BLaER1 treated with 17β-estradiol and CSF1 and Interleukin-3, amounts not matched to agents 10 nM and 100 nM (cell line): ENCODE measurements around the gene RPP30.
A peak's percentile ranks its signal among the peaks of the same experiment; 100 is the strongest.

ENCODE experiments used
- H3K27ac ChIP-seq, 11 experiments: shearing (Covaris generic); formaldehyde crosslinking; 2 replicates each; pipeline ENCODE4 v1.8.1; 2022
- H3K27me3 ChIP-seq, 11 experiments: shearing (Covaris generic); formaldehyde crosslinking; 2 replicates each; pipeline ENCODE4 v1.8.1; 2022
- H3K36me3 ChIP-seq, 11 experiments: shearing (Covaris generic); formaldehyde crosslinking; 2 replicates each; pipeline ENCODE4 v1.8.1; 2022
- H3K4me1 ChIP-seq, 10 experiments: shearing (Covaris generic); formaldehyde crosslinking; 2 replicates each; pipeline ENCODE4 v1.8.1; 2022
- H3K4me2 ChIP-seq, 11 experiments: shearing (Covaris generic); formaldehyde crosslinking; 2 replicates each; pipeline ENCODE4 v1.8.1; 2022
- H3K4me3 ChIP-seq, 10 experiments: shearing (Covaris generic); formaldehyde crosslinking; 2 replicates each; pipeline ENCODE4 v1.8.1; 2022
- H3K9ac ChIP-seq, 11 experiments: shearing (Covaris generic); formaldehyde crosslinking; 2 replicates each; pipeline ENCODE4 v1.8.1; 2022
- H3K9me3 ChIP-seq, 11 experiments: shearing (Covaris generic); formaldehyde crosslinking; replicated peaks in 1 of 11; 2 replicates each; pipeline ENCODE4 v1.8.1; 2022
- H4K20me1 ChIP-seq, 11 experiments: shearing (Covaris generic); formaldehyde crosslinking; 2 replicates each; pipeline ENCODE4 v1.8.1; 2022
- Cebpa-rat ChIP-seq, 11 experiments: shearing (Covaris generic); IDR thresholded peaks; 2 replicates each; pipeline ENCODE4 v1.8.1; 2022

The RPP30 gene

DNA sequence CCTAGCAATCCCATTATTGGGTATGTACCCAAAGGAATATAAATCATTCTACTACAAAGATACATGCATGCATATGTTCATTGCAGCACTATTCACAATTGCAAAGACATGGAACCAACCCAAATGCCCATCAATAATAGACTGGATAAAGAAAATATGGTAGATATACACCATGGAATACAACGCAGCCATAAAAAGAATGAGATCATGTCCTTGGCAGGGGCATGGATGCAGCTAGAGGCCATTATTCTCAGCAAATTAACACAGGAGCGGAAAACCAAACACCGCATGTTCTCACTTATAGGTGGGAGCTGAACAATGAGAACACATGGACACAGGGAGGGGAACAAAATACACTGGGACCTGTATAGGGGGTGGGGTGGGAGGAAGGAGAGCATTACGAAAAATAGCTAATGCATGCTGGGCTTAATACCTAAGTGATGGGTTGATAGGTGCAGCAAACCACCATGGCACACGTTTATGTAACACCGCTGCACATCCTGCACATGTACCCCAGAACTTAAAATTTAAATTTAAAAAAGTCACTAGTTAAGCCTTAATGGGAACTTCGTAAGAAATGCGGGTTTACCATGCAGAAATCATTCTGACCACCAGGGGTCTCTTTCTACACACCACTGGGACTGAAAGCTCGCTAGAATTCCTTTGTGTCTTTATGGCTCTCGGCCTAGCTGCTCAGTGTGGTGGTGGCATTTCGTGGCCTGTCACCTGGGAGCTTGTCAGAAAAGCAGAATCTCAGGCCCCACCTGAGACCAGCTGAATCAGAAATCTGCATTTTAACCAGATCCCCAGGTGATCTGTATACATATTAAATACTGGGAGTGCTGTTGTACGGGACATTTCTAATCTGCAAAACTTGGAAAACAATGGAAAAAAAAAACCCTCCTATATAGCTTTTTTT is 39.6 kb downstream of the RPP30 start:
- no peak for TF ChIP-seq Cebpa-rat (IDR thresholded peaks at IDR 0.05)
- H3K36me3 ChIP-seq, result peaks cover 0 to 23% (median 13%) of the 10 kb centered on the region in 11 experiments; a peak in 12 of 22 replicates
- peaks cover 0 to 11% (median 5%) of the 10 kb centered on the region in 10 experiments; a peak in 9 of 20 replicates for H3K4me1 ChIP-seq
- no peak overlapping the region for H3K9ac ChIP-seq
- H3K9me3 ChIP-seq, result 0 out of 22 replicates have a peak, but pooled peaks cover 0 to 10% (median 0%) of the 10 kb centered on the region in 11 experiments
- H3K27me3 ChIP-seq, result no peaks in the 10 kb centered on the region
- H3K27ac ChIP-seq, result no peak overlapping the region
- H3K4me3 ChIP-seq, result no peak overlapping the region
- 0 out of 22 replicates have a peak overlapping the region, but pooled peaks of 1 of the 11 experiments have one; percentile 13 for H3K4me2 ChIP-seq
- H4K20me1 ChIP-seq, result no peaks in the 10 kb centered on the region

GRCh38 chr10:90912174-90912573 is 40.4 kb downstream of the RPP30 start:
- Histone ChIP-seq H3K27me3 (no peaks in the 10 kb centered on the region), H3K4me1 (peaks cover 0 to 17% (median 5%) of the 10 kb centered on the region in 10 experiments; a peak in 9 of 20 replicates), H3K4me3 (no peak overlapping the region), H3K27ac (no peak overlapping the region), H3K36me3 (peaks cover 0 to 15% (median 8%) of the 10 kb centered on the region in 11 experiments; a peak in 12 of 22 replicates), H3K9ac (no peak overlapping the region), H3K9me3 (0 out of 22 replicates have a peak, but pooled peaks cover 0 to 10% (median 0%) of the 10 kb centered on the region in 11 experiments), H3K4me2 (no peak overlapping the region), H4K20me1 (no peaks in the 10 kb centered on the region)
- TF ChIP-seq Cebpa-rat (IDR thresholded peaks at IDR 0.05), result no peak

DNA sequence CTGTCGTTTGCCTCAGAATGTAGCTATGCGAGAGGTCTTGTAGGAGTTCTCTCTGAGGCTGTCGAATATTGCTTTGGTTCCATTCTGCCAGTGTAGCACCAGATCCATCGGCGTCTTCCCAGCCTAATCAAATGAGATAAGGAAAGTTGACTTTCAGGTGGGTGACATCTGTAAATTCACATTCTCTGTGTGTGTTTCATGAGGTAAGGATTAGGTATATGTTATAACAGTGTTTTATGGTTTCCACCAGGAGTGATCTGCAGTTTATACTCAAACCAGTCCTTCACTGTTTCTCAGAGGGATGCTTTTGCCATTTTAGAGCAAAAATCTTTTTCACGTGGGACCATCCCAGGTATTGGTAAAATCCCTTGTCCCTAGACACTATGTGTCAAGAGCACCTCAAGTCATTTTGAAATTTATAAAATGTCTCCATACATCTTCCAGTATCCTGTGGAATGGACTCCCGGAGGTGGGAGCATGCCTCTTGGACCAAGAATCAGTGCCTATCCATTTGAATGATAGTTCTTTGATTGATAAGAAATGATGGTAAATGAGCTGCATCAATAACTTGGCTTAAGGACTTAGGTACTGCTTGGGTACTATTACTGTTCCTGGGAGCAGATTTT is 41.2 kb downstream of the RPP30 start:
- Histone ChIP-seq H3K36me3 (peaks cover 0 to 7% (median 0%) of the 10 kb centered on the region in 11 experiments; a peak in 4 of 22 replicates), H3K9me3 (0 out of 22 replicates have a peak, but pooled peaks cover 0 to 10% (median 0%) of the 10 kb centered on the region in 11 experiments), H3K27me3 (no peaks in the 10 kb centered on the region), H3K4me2 (no peak overlapping the region), H3K27ac (no peak overlapping the region), H3K9ac (no peak overlapping the region), H3K4me3 (no peak overlapping the region), H3K4me1 (peaks cover 0 to 22% (median 5%) of the 10 kb centered on the region in 10 experiments; a peak in 11 of 20 replicates), H4K20me1 (no peaks in the 10 kb centered on the region)
- TF ChIP-seq Cebpa-rat (IDR thresholded peaks at IDR 0.05), result no peak

GRCh38 chr10:90913774-90914420 is 42.1 kb downstream of the RPP30 start:
- TF ChIP-seq Cebpa-rat (IDR thresholded peaks at IDR 0.05), result no peak
- Histone ChIP-seq H3K4me1 (peaks cover 0 to 22% (median 6%) of the 10 kb centered on the region in 10 experiments; a peak in 11 of 20 replicates), H3K4me2 (no peak overlapping the region), H3K9me3 (0 out of 22 replicates have a peak, but pooled peaks cover 0 to 9% (median 0%) of the 10 kb centered on the region in 11 experiments), H3K36me3 (no peaks in the 10 kb centered on the region), H3K27me3 (no peaks in the 10 kb centered on the region), H3K4me3 (no peak overlapping the region), H3K27ac (no peak overlapping the region), H3K9ac (no peak overlapping the region), H4K20me1 (no peaks in the 10 kb centered on the region)

DNA sequence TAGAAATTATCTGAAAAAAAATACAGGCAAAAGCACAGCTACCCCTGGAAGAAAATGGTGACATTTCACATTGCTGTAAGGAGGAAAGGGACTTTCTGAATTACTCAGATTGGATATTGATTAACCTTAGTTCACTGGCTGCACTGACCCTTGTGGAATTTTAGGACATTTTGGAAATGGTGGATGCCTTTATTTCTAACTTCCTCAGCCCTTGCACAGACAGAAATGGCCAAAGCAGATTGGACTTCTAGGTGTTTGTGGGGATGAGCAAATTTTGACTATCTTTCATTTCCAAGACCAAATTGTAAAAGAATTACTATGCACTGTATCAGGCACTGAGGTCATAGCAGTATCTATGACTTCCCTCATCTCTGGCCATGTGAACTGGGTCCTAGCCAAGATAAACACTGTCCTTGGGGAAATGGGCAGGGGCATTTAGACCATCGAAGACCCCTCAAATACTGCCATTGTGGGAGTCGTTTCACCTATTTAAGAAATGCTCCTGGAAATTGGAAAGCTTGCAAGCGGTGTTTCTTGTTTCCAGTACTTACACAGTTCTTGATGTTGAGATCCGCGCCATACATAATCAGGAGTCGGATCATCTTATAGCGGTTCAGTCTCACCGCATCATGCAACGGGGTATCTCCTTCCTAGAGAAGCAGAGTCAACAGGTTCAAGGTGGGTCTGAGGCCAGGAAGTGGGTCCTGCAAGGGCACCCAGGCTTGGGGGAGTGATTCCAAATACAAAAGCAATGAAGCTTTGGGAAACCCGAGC is 43.4 kb downstream of the RPP30 start:
- H4K20me1 ChIP-seq, result no peaks in the 10 kb centered on the region
- no peaks in the 10 kb centered on the region for H3K9me3 ChIP-seq

DNA sequence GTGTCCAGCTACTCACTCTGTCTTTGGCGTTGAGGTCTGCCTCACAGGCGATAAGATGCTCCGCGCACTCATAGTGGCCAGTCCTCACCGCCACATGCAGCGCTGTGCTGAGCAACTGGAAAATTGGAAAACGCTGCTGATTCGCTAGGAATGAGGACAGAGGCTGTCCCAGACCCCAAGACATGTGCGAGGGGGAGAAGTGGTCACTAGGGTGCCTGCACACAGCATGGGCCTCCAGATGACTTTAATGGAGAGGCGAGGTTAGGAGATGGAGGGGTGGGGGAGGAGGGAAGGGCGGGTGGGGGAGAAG is 43.9 kb downstream of the RPP30 start:
- Histone ChIP-seq H3K4me2 (no peak overlapping the region), H3K9ac (no peak overlapping the region)

More for the DNA sequence above, 43.4 kb downstream of the RPP30 start:
- Histone ChIP-seq H3K27me3 (no peaks in the 10 kb centered on the region), H3K4me1 (peaks cover 0 to 14% (median under 1%) of the 10 kb centered on the region in 10 experiments; a peak in 9 of 20 replicates), H3K27ac (no peak overlapping the region), H3K4me2 (no peak overlapping the region), H3K4me3 (no peak overlapping the region), H3K9ac (no peak overlapping the region), H3K36me3 (no peaks in the 10 kb centered on the region)
- TF ChIP-seq Cebpa-rat (IDR thresholded peaks at IDR 0.05), result no peak

DNA sequence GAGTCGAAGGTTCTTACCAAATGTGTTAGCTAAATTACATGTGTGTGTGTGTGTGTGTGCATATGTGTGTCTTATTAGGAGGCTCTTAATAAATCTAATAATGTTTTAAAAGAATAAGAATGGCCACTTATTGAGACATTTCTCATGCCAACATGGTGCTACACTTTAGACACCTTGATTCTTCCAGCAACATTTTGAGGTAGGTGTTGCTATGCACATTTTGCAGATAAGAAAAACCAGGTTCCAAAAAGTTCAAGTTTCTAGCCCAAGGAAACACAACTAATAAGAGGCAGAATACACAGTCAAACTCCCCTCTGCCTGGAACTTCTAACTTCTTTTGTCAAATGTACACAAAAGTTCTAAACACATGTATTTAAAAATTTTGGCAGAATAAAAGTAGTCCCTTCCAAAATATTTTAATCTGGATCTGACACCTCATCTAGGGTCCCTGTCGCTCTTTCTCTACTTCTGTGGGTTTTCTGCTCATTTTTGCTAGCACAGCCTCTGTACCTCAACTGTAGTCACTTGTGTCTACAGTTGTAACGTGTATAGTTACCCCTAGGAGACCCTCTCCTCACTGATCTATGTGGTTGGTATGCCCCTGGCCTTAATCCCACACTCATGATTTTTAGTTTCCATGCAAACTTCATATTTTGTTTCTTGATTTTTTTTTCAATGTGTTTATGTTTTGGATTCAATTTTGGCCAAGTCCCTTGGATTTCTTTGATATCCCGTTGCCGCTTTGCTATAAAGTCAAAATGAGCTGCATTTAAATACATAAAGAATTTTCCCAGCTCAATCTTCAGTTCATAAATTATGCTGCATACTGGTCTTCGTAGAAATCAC is 44.8 kb downstream of the RPP30 start:
- no peak overlapping the region for H3K4me3 ChIP-seq
- H3K27me3 ChIP-seq, result no peaks in the 10 kb centered on the region
- no peak overlapping the region for H3K27ac ChIP-seq
- H3K4me2 ChIP-seq, result peak overlapping the region in 2 of 11 experiments; percentile 13 to 38; a peak in 4 of 22 replicates
- no peaks in the 10 kb centered on the region for H4K20me1 ChIP-seq
- H3K36me3 ChIP-seq, result no peaks in the 10 kb centered on the region
- H3K9me3 ChIP-seq, result no peaks in the 10 kb centered on the region
- no peak overlapping the region for H3K9ac ChIP-seq
- TF ChIP-seq Cebpa-rat (IDR thresholded peaks at IDR 0.05), result no peak
- peaks cover 0 to 11% (median 0%) of the 10 kb centered on the region in 10 experiments; a peak in 6 of 20 replicates for H3K4me1 ChIP-seq

More for the DNA sequence above, 43.9 kb downstream of the RPP30 start:
- Histone ChIP-seq H4K20me1 (no peaks in the 10 kb centered on the region), H3K27ac (no peak overlapping the region), H3K9me3 (no peaks in the 10 kb centered on the region), H3K36me3 (no peaks in the 10 kb centered on the region), H3K4me1 (peaks cover 0 to 11% (median 0%) of the 10 kb centered on the region in 10 experiments; a peak in 6 of 20 replicates), H3K27me3 (no peaks in the 10 kb centered on the region), H3K4me3 (no peak overlapping the region)
- TF ChIP-seq Cebpa-rat (IDR thresholded peaks at IDR 0.05), result no peak
